SJCRH30 (cell line): ENCODE data around the gene KATNAL1. TPM values are rescaled to one million over a fixed set of nuclear protein-coding genes. Genes with fewer than 3 reads are reported as not detected.

Experiments
- DNase-seq, 2 experiments: peaks; one replicate each; pipeline ENCODE4 v3.0.0-alpha.2; 2015 to 2020
- H3K27ac ChIP-seq: fragments of 250-450 bp; sonication (Bioruptor Pico); 2 replicates; pipeline ENCODE4 v1.5.1; 2020; ENCODE audit warnings: mild to moderate bottlenecking, moderate library complexity
- H3K27me3 ChIP-seq: fragments of 250-450 bp; sonication (Bioruptor Pico); 2 replicates; pipeline ENCODE4 v1.5.1; 2020; ENCODE audit warnings: mild to moderate bottlenecking, moderate library complexity
- H3K36me3 ChIP-seq: fragments of 250-450 bp; sonication (Bioruptor Pico); 2 replicates; pipeline ENCODE4 v1.5.1; 2020; ENCODE audit warnings: mild to moderate bottlenecking, moderate library complexity
- H3K4me1 ChIP-seq: fragments of 250-450 bp; sonication (Bioruptor Pico); 2 replicates; pipeline ENCODE4 v1.5.1; 2020; ENCODE audit warnings: mild to moderate bottlenecking, moderate library complexity
- H3K4me3 ChIP-seq: fragments of 250-450 bp; sonication (Bioruptor Pico); 2 replicates; pipeline ENCODE4 v1.5.1; 2020; ENCODE audit warnings: mild to moderate bottlenecking, moderate library complexity
- H3K9me3 ChIP-seq: fragments of 250-450 bp; sonication (Bioruptor Pico); replicated peaks from 2 replicates; pipeline ENCODE4 v1.5.1; 2020; ENCODE audit warnings: mild to moderate bottlenecking, moderate library complexity
- total RNA-seq: library from RNA; depleted of rRNA; stranded (reverse); fragments of >200 nt; shearing (Covaris generic); gene quantifications from 2 replicates; pipeline ENCODE4 v1.2.3, GENCODE V29; 2014; rRNA removed

The KATNAL1 gene
- 16.4 and 20.3 TPM in 2 replicates for total RNA-seq

DNA sequence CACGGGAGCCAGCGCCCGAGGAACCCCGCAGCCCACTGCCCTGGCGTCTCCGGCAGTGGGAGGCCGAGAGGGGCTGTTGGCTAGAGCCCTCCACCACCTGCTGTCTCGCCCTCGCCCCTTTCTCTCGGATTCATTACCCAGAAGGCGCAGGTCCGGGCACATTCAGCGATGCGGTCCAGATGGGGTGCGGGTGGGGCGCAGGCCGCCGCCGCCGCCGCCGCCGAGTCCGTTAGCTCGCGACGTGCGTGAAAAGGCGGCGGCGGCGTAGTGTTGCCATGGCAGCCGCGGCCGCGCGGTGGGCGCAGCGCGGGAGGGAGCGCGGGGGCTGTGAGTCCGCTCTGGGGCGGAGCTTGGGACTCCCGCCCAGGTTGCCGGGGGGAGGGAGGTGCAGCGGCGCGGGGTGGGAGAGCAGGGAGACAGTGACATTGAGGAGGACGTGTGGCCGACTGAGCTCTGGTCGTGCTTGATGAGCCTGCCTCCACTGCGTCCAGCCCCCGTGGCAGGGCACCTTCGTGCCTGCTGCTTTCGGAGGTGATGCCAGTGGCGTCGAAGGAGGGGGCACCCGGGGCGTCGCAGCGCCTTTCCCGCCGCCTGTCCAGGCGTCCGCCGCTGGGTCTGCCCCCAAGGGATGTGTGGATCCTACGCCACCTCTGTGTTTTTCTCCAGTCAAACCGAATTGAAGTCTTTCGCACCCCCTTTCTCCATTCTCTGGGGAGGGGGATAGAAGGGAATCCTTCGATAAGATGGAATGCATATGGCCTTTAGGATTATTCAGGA, at the start of gene KATNAL1:
Gene KATNAL1 (minus strand): TSS at position 358 of the 777 bp plus-strand sequence. CDS start 23,774 bp downstream, outside the sequence.
- Histone ChIP-seq H3K4me3 (peak within 1 kb of the TSS; percentile 97), H3K27me3 (no peaks in the 10 kb centered on the region), H3K27ac (peak within 1 kb of the TSS; percentile 83), H3K9me3 (no peaks in the 10 kb centered on the region), H3K36me3 (no peaks in the 10 kb centered on the region), H3K4me1 (no peaks in the 10 kb centered on the region; the same call in 1 of the 2 replicates)
- peak; percentile 81 to 88 for DNase-seq

- Histone ChIP-seq H3K4me3 (no peak overlapping the region), H3K9me3 (peaks cover 9% of the 10 kb centered on the region), H3K27me3 (no peaks in the 10 kb centered on the region), H3K4me1 (peaks cover 2% of the 10 kb centered on the region; the same call in 1 of the 2 replicates), H3K36me3 (no peaks in the 10 kb centered on the region), H3K27ac (no peak overlapping the region)
- no peak for DNase-seq
Measured at GRCh38 chr13:30355839-30356238, 48.5 kb upstream of the KATNAL1 start.

GRCh38 chr13:30355384-30355699, 48.0 kb upstream of the KATNAL1 start:
- peak; percentile 70 to 81 for DNase-seq
- Histone ChIP-seq H3K27ac (no peak overlapping the region), H3K9me3 (peaks cover 9% of the 10 kb centered on the region), H3K36me3 (no peaks in the 10 kb centered on the region), H3K4me1 (peaks cover 2% of the 10 kb centered on the region; the same call in 1 of the 2 replicates), H3K4me3 (no peak overlapping the region), H3K27me3 (no peaks in the 10 kb centered on the region)

GRCh38 chr13:30354493-30355383, 47.4 kb upstream of the KATNAL1 start:
- Histone ChIP-seq H3K27me3 (no peaks in the 10 kb centered on the region), H3K4me3 (no peak overlapping the region), H3K9me3 (peaks cover 9% of the 10 kb centered on the region), H3K36me3 (no peaks in the 10 kb centered on the region), H3K4me1 (peaks cover 2% of the 10 kb centered on the region; the same call in 1 of the 2 replicates), H3K27ac (no peak overlapping the region)
- peak; percentile 49 to 54 for DNase-seq

DNA sequence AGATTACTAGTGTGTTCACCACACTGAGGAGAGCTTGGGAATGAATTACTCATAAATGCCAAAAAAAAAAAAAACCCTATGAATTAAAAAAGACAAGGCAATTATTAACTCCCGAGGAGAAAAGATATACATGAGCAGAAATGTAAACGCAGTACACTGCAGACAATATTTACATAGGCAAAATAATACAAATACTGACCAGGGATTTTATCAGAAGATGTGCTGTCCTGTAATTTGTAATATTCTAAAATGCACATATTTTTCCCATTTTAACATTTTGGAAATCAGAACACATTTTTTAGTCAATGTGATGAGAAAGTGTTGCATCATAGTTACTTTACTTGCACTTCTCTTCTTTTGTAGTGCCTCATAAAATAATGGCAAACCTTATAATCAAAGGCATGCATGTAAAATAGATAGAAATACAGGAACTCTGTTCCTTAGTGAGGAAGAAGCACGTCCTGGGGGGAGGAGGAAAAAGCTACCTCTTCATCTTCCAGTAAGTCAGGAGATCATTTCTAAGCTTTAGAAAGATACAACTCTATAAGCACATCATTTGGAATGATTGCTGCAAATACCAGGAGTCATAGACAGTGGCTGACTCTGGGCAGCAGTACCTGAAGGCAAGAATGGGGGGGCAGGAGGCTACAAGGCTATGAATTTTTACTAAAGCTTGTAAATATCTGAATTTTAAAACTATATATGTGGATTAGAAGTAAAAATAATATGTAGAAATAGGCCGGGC, 46.3 kb upstream of the KATNAL1 start:
- H3K4me1 ChIP-seq: peaks cover 2% of the 10 kb centered on the region; the same call in 1 of the 2 replicates
- peaks cover 9% of the 10 kb centered on the region for H3K9me3 ChIP-seq
- H3K4me3 ChIP-seq: no peak overlapping the region
- H3K36me3 ChIP-seq: no peaks in the 10 kb centered on the region
- DNase-seq: no peak
- H3K27me3 ChIP-seq: no peaks in the 10 kb centered on the region
- no peak overlapping the region for H3K27ac ChIP-seq

DNA sequence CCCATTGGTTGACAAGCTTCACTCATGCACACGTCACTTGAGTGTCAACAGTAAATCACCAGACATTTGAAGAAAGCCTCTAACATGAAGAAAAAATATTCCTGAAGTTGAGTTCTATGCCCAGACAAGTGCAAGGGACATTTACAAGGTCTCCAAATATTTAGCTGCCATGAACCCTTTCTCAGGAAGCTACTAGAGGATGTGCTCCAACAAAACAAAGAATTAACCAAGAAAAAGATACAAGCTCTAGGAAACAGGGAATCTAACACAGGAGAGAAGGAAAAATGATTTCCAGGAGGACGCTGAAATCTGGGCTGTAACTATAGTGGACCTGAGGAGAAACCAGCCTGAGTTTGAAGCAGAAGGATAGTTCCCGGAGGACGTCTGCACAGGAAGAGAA, 45.7 kb upstream of the KATNAL1 start:
- H3K27me3 ChIP-seq: no peaks in the 10 kb centered on the region
- H3K4me1 ChIP-seq: peaks cover 2% of the 10 kb centered on the region; the same call in 1 of the 2 replicates
- DNase-seq: no peak
- H3K27ac ChIP-seq: no peak overlapping the region
- peaks cover 9% of the 10 kb centered on the region for H3K9me3 ChIP-seq
- H3K4me3 ChIP-seq: no peak overlapping the region
- H3K36me3 ChIP-seq: no peaks in the 10 kb centered on the region

- H3K36me3 ChIP-seq: no peaks in the 10 kb centered on the region
Measured at GRCh38 chr13:30352121-30352520, 44.8 kb upstream of the KATNAL1 start.

GRCh38 chr13:30346789-30347167, 39.4 kb upstream of the KATNAL1 start:
- 0 out of 2 replicates have a peak, but pooled peaks cover 3% of the 10 kb centered on the region for H3K9me3 ChIP-seq
- DNase-seq: no peak
- no peaks in the 10 kb centered on the region for H3K27me3 ChIP-seq

More at GRCh38 chr13:30352121-30352520, 44.8 kb upstream of the KATNAL1 start:
- Histone ChIP-seq H3K27ac (no peak overlapping the region), H3K9me3 (peaks cover 12% of the 10 kb centered on the region), H3K4me3 (no peak overlapping the region), H3K27me3 (no peaks in the 10 kb centered on the region), H3K4me1 (peaks cover 2% of the 10 kb centered on the region; the same call in 1 of the 2 replicates)
- DNase-seq: no peak

DNA sequence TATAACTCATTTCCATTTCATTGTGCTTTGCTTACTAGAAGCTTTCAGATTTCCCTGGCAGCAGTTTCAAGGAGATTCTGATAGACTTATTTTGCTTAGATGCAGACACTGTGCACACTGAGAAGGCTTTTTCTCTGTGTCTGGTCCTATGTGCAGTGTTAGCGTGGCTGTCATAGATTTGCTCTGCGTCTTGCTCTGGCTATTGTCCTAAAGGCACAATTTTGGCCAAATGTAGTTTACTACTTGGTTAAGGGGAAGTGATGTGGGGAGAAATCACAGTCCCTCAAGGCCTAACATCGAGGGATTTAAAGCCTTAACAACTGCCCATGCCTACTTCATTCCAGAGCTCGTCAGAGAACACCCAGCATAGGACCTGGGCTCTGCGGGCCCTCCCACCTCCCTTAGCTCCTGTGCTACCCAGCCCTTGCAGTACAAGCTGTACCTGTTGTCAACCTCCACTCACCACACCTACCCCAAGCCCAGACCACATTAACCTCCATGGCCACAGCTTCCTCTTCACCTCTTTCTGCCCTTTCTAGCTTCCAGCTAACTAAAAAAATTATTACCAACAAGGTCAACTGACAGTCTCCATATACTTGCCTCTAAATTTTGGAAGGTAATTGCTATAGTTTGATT, 38.9 kb upstream of the KATNAL1 start:
- no peaks in the 10 kb centered on the region for H3K27me3 ChIP-seq
- DNase-seq: no peak
- no peaks in the 10 kb centered on the region for H3K36me3 ChIP-seq
- H3K4me3 ChIP-seq: no peak overlapping the region
- 0 out of 2 replicates have a peak, but pooled peaks cover 3% of the 10 kb centered on the region for H3K9me3 ChIP-seq
- H3K27ac ChIP-seq: no peak overlapping the region
- H3K4me1 ChIP-seq: no peaks in the 10 kb centered on the region

More at GRCh38 chr13:30346789-30347167, 39.4 kb upstream of the KATNAL1 start:
- Histone ChIP-seq H3K4me3 (no peak overlapping the region), H3K4me1 (no peaks in the 10 kb centered on the region), H3K36me3 (no peaks in the 10 kb centered on the region), H3K27ac (no peak overlapping the region)

- 0 out of 2 replicates have a peak, but pooled peaks cover 3% of the 10 kb centered on the region for H3K9me3 ChIP-seq
- no peaks in the 10 kb centered on the region for H3K4me1 ChIP-seq
- no peaks in the 10 kb centered on the region for H3K36me3 ChIP-seq
- H3K4me3 ChIP-seq: no peak overlapping the region
- no peak overlapping the region for H3K27ac ChIP-seq
- no peaks in the 10 kb centered on the region for H3K27me3 ChIP-seq
- no peak for DNase-seq
Measured at GRCh38 chr13:30345426-30346100, 38.2 kb upstream of the KATNAL1 start.

GRCh38 chr13:30341815-30342570, 34.6 kb upstream of the KATNAL1 start:
- no peak overlapping the region for H3K4me3 ChIP-seq
- H3K36me3 ChIP-seq: no peaks in the 10 kb centered on the region
- no peaks in the 10 kb centered on the region for H3K4me1 ChIP-seq
- no peaks in the 10 kb centered on the region for H3K9me3 ChIP-seq
- H3K27ac ChIP-seq: no peak overlapping the region
- DNase-seq: peak in 1 of 2 experiments; percentile 22
- no peaks in the 10 kb centered on the region for H3K27me3 ChIP-seq

DNA sequence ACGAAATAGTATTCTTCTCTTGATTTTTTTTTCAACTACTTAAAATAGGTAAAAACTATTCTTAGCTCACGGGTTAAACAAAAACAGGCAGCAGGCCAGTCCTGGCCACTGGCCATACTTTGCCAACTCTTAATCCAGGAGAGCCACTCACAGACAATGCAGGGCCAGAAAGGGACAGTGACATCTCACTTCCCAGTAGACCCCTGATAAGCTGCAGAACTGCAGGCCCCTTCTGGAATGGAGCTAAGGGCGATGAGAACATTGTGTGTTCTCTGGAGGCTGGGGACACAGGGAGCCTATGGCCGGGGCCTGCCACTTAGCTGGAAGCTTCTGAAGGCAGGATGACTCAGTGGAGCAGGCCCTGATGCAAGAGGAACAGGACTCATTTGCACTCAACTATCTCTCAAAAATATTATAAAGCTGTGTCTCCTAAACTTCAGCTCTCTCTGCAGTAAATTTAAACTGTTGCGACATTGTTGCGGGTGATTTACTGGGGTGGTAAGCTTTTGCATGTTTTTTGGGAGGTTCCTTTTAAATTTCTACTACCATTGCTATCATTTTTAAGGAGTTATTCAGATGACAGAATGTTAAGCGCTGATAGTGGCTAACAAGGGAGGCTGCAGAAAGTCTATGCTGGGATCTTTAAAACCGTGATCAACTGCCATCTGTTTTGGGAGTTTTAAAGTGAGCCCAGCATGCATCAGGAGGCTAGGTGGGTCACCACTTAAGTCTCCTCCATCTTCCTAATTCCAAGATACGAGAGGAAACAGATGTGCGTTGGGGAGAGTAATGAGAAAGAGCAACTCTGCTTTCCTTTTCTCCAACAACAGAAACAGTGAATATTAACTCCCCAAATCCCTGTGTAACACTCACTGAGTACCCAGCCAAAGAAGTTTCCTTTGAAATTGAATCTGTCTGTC, 33.2 kb upstream of the KATNAL1 start:
- no peaks in the 10 kb centered on the region for H3K4me1 ChIP-seq
- H3K4me3 ChIP-seq: no peak overlapping the region
- DNase-seq: no peak
- H3K36me3 ChIP-seq: no peaks in the 10 kb centered on the region
- no peaks in the 10 kb centered on the region for H3K9me3 ChIP-seq
- H3K27me3 ChIP-seq: no peaks in the 10 kb centered on the region
- no peak overlapping the region for H3K27ac ChIP-seq
